ENCODE data around the gene CDK5.

CDK5 gene

DNA sequence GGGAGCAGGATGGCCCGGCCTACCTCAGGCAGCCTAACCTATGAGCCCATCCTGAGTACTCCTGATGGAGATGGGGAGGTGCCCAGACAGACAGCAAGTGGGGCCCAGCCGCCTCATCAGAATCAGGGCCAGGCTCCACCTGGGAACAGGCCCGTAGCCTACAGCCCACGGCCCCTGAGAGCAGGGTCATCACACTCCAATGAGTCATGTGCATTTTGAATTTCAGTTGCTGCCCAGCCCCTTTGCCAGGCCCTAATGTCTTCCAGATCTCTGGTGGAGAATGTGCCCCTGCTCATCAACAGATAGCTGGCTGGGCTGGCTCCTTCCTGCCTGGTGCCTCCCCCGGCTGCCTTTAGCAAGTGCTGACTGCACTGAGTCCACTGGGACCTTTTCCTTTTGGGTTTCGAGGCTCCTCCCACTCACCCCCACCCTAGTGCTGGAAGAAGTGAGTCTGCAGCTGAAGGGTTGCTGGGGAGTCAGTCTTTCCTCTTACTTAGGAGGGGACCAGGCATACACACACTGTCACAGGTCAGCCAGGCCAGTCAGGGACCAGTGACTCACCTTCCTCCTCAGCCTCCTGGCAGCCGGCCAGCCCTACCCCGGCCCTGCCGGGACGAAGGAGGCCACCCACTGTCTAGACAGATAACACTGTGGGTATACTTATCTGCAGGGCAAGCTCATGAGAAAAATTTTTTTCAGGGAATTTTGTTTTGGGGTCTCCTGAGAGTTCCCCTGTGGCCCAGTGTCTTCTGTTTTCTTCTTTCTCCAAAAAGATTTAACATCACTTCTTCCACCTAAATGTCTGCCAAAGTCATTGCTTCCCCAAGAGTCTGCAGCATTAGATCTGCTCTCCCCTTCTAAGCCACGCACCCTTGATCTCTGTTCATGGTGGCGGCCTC, 18.5 kb downstream of the CDK5 start:
- Histone ChIP-seq H2BK5ac (ENCODE audit: low read depth, low read length, poor library complexity) (peak overlapping the region; percentile 64), H2AK5ac (ENCODE audit: low read length) (peak overlapping the region; percentile 31), H3K36me3 (ENCODE audit: control insufficient read depth in 1 of 2, insufficient read depth in 2 of 2, low read length in 2 of 2) (peaks cover 42 to 55% of the 10 kb centered on the region in 2 experiments), H3K79me1 (ENCODE audit: low read length) (peaks cover 13% of the 10 kb centered on the region), H2AFZ (ENCODE audit: insufficient read depth, low read length, poor library complexity) (no peak overlapping the region), H4K8ac (ENCODE audit: low read depth, low read length) (peak overlapping the region; percentile 25), H3K27me3 (ENCODE audit: insufficient read depth, low read length) (no peaks in the 10 kb centered on the region), H4K91ac (ENCODE audit: low read depth, low read length) (peak overlapping the region; percentile 74), H3K23ac (ENCODE audit: low read length) (no peak overlapping the region), H3K79me2 (ENCODE audit: control insufficient read depth, insufficient read depth, low read length, poor library complexity) (no peaks in the 10 kb centered on the region), H4K12ac (ENCODE audit: low read depth, low read length) (no peak overlapping the region), H3K4me3 (ENCODE audit: low read depth, low read length) (no peak overlapping the region), H3K14ac (ENCODE audit: low read length) (peak overlapping the region; percentile 41), H3K4me1 (ENCODE audit: control insufficient read depth in 1 of 2, insufficient read depth in 2 of 2, low read length in 2 of 2) (peaks cover 19 to 21% of the 10 kb centered on the region in 2 experiments), H3K9me3 (ENCODE audit: insufficient read depth, low read depth, low read length) (peaks cover 1% of the 10 kb centered on the region), H3K4ac (ENCODE audit: low read depth, low read length) (peak overlapping the region; percentile 13), H3K27ac (ENCODE audit: low read depth, low read length) (peak overlapping the region; percentile 87), H3K4me2 (ENCODE audit: low read length) (no peak overlapping the region), H3K9ac (ENCODE audit: low read length) (no peak overlapping the region), H2BK120ac (ENCODE audit: insufficient read depth, low read length, poor library complexity) (peak overlapping the region; percentile 65), H2BK12ac (ENCODE audit: low read length) (peak overlapping the region; percentile 42), H3K18ac (ENCODE audit: low read length) (peak overlapping the region; percentile 40)
- no CpG with 5 or more reads among the region's 12 CpGs for WGBS (ENCODE audit: extremely low coverage, insufficient coverage, insufficient read length)
- peak; percentile 66 to 70 for DNase-seq

DNA sequence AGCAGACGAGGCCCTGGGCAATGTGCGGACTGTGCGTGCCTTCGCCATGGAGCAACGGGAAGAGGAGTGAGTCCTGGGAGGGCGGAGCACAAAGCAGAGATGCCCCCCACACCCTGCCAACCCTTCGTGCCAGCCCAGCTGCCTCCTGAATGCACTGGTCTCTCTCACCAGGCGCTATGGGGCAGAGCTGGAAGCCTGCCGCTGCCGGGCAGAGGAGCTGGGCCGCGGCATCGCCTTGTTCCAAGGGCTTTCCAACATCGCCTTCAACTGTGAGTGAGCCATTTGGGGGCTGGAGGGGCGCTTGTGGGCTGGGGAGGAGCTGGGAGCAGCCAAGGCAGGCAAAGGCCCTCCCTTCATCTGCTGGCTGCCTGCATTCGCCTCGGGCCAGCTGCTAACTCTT, 21.8 kb downstream of the CDK5 start:
- H3K79me1 ChIP-seq (ENCODE audit: low read length): peaks cover 13% of the 10 kb centered on the region
- H2AFZ ChIP-seq (ENCODE audit: insufficient read depth, low read length, poor library complexity): no peak overlapping the region
- no peaks in the 10 kb centered on the region for H3K79me2 ChIP-seq (ENCODE audit: control insufficient read depth, insufficient read depth, low read length, poor library complexity)
- no peak overlapping the region for H3K14ac ChIP-seq (ENCODE audit: low read length)
- H3K27me3 ChIP-seq (ENCODE audit: insufficient read depth, low read length): no peaks in the 10 kb centered on the region
- no peak overlapping the region for H4K8ac ChIP-seq (ENCODE audit: low read depth, low read length)
- H2BK120ac ChIP-seq (ENCODE audit: insufficient read depth, low read length, poor library complexity): no peak overlapping the region
- no peak for DNase-seq
- peaks cover 19 to 21% of the 10 kb centered on the region in 2 experiments for H3K4me1 ChIP-seq (ENCODE audit: control insufficient read depth in 1 of 2, insufficient read depth in 2 of 2, low read length in 2 of 2)
- H3K9ac ChIP-seq (ENCODE audit: low read length): no peak overlapping the region
- H3K4ac ChIP-seq (ENCODE audit: low read depth, low read length): no peak overlapping the region
- H3K36me3 ChIP-seq (ENCODE audit: control insufficient read depth in 1 of 2, insufficient read depth in 2 of 2, low read length in 2 of 2): peaks cover 38 to 45% of the 10 kb centered on the region in 2 experiments
- no CpG with 5 or more reads among the region's 17 CpGs for WGBS (ENCODE audit: extremely low coverage, insufficient coverage, insufficient read length)
- no peak overlapping the region for H2AK5ac ChIP-seq (ENCODE audit: low read length)
- H3K27ac ChIP-seq (ENCODE audit: low read depth, low read length): no peak overlapping the region
- H4K12ac ChIP-seq (ENCODE audit: low read depth, low read length): no peak overlapping the region
- H3K4me3 ChIP-seq (ENCODE audit: low read depth, low read length): no peak overlapping the region
- no peak overlapping the region for H3K18ac ChIP-seq (ENCODE audit: low read length)
- H3K23ac ChIP-seq (ENCODE audit: low read length): no peak overlapping the region
- no peak overlapping the region for H2BK12ac ChIP-seq (ENCODE audit: low read length)
- no peak overlapping the region for H4K91ac ChIP-seq (ENCODE audit: low read depth, low read length)
- no peak overlapping the region for H3K4me2 ChIP-seq (ENCODE audit: low read length)
- H2BK5ac ChIP-seq (ENCODE audit: low read depth, low read length, poor library complexity): no peak overlapping the region
- H3K9me3 ChIP-seq (ENCODE audit: insufficient read depth, low read depth, low read length): peaks cover 1% of the 10 kb centered on the region

DNA sequence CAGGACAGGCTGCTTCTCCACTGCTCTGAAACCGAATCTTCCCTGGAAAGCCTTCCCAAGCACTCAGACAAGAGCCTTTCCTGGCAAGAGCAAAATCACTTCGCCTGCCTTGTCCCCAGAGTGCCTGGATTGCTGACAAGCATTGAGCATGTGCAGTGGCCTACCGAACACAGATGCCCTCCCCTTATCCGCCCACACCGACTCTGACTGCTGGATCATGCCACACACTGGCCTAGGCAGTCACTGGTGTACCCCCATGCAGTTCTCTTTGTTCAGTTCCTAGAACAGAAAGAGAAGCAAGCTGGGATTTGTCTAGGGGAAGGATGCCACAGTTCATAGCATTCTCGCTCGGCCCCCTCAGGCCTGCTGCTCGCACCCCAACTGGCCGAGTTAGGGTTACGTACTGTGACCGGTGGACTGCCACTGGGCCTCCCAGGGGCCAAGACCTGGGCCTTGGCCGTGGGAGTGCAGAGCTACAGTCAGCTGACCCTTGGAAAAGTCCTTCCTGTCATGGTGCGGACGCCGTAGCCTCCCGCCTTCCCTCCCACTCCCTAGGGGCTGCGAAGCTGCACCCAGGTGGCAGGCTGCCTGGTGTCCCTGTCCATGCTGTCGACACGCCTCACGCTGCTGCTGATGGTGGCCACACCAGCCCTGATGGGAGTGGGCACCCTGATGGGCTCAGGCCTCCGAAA, 22.5 kb downstream of the CDK5 start:
- no peak overlapping the region for H3K18ac ChIP-seq (ENCODE audit: low read length)
- no peak overlapping the region for H3K4me2 ChIP-seq (ENCODE audit: low read length)
- H3K4me3 ChIP-seq (ENCODE audit: low read depth, low read length): no peak overlapping the region
- H3K9me3 ChIP-seq (ENCODE audit: insufficient read depth, low read depth, low read length): peaks cover 1% of the 10 kb centered on the region
- H3K4ac ChIP-seq (ENCODE audit: low read depth, low read length): no peak overlapping the region
- H4K91ac ChIP-seq (ENCODE audit: low read depth, low read length): no peak overlapping the region
- no peak for DNase-seq
- H3K79me1 ChIP-seq (ENCODE audit: low read length): peaks cover 11% of the 10 kb centered on the region
- no peak overlapping the region for H2AK5ac ChIP-seq (ENCODE audit: low read length)
- H2BK120ac ChIP-seq (ENCODE audit: insufficient read depth, low read length, poor library complexity): no peak overlapping the region
- H3K27ac ChIP-seq (ENCODE audit: low read depth, low read length): no peak overlapping the region
- H2BK12ac ChIP-seq (ENCODE audit: low read length): no peak overlapping the region
- no CpG with 5 or more reads among the region's 21 CpGs for WGBS (ENCODE audit: extremely low coverage, insufficient coverage, insufficient read length)
- no peaks in the 10 kb centered on the region for H3K27me3 ChIP-seq (ENCODE audit: insufficient read depth, low read length)
- H2AFZ ChIP-seq (ENCODE audit: insufficient read depth, low read length, poor library complexity): no peak overlapping the region
- H4K12ac ChIP-seq (ENCODE audit: low read depth, low read length): no peak overlapping the region
- no peak overlapping the region for H2BK5ac ChIP-seq (ENCODE audit: low read depth, low read length, poor library complexity)
- no peaks in the 10 kb centered on the region for H3K79me2 ChIP-seq (ENCODE audit: control insufficient read depth, insufficient read depth, low read length, poor library complexity)
- H3K4me1 ChIP-seq (ENCODE audit: control insufficient read depth in 1 of 2, insufficient read depth in 2 of 2, low read length in 2 of 2): peaks cover 17 to 19% of the 10 kb centered on the region in 2 experiments
- no peak overlapping the region for H3K14ac ChIP-seq (ENCODE audit: low read length)
- H3K36me3 ChIP-seq (ENCODE audit: control insufficient read depth in 1 of 2, insufficient read depth in 2 of 2, low read length in 2 of 2): peaks cover 38 to 45% of the 10 kb centered on the region in 2 experiments
- no peak overlapping the region for H3K23ac ChIP-seq (ENCODE audit: low read length)
- no peak overlapping the region for H3K9ac ChIP-seq (ENCODE audit: low read length)
- H4K8ac ChIP-seq (ENCODE audit: low read depth, low read length): no peak overlapping the region

DNA sequence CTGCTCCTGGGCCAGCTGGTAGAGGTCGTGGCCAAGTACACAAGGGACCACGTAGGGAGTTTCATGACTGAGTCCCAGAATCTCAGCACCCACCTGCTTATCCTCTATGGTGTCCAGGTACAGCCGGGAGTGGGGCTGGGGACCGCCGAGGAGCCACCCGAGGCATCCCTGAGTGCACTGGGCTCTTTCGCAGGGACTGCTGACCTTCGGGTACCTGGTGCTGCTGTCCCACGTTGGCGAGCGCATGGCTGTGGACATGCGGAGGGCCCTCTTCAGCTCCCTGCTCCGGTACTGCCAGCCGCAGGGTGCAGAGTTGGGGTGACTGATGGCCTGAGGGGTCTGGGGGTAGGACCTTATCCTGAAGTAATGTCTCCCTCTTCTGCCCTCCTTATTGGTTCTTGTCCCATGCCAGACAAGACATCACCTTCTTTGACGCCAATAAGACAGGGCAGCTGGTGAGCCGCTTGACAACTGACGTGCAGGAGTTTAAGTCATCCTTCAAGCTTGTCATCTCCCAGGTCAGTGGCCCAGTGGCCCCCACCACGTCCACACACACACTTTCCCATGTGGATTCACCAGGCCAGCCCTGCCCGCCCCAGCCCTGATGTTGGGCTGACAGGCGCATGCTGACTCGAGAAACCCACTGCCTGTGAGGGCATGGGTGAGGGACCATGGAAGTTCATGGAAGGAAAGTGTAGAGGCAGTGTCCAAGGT, 23.2 kb downstream of the CDK5 start:
- Histone ChIP-seq H3K9me3 (ENCODE audit: insufficient read depth, low read depth, low read length) (peaks cover 1% of the 10 kb centered on the region), H3K4me2 (ENCODE audit: low read length) (no peak overlapping the region)
- WGBS (ENCODE audit: extremely low coverage, insufficient coverage, insufficient read length): no CpG with 5 or more reads among the region's 21 CpGs

More for the DNA sequence above, 23.2 kb downstream of the CDK5 start:
- Histone ChIP-seq H3K18ac (ENCODE audit: low read length) (no peak overlapping the region), H3K27ac (ENCODE audit: low read depth, low read length) (no peak overlapping the region), H3K9ac (ENCODE audit: low read length) (no peak overlapping the region), H2AFZ (ENCODE audit: insufficient read depth, low read length, poor library complexity) (no peak overlapping the region), H3K4me1 (ENCODE audit: control insufficient read depth in 1 of 2, insufficient read depth in 2 of 2, low read length in 2 of 2) (peaks cover 10 to 13% of the 10 kb centered on the region in 2 experiments), H3K27me3 (ENCODE audit: insufficient read depth, low read length) (no peaks in the 10 kb centered on the region), H3K4me3 (ENCODE audit: low read depth, low read length) (no peak overlapping the region), H4K8ac (ENCODE audit: low read depth, low read length) (no peak overlapping the region), H3K23ac (ENCODE audit: low read length) (no peak overlapping the region), H3K79me1 (ENCODE audit: low read length) (peaks cover 7% of the 10 kb centered on the region), H2BK12ac (ENCODE audit: low read length) (no peak overlapping the region), H3K14ac (ENCODE audit: low read length) (no peak overlapping the region), H2BK120ac (ENCODE audit: insufficient read depth, low read length, poor library complexity) (no peak overlapping the region), H3K4ac (ENCODE audit: low read depth, low read length) (no peak overlapping the region), H4K12ac (ENCODE audit: low read depth, low read length) (no peak overlapping the region), H4K91ac (ENCODE audit: low read depth, low read length) (no peak overlapping the region), H2BK5ac (ENCODE audit: low read depth, low read length, poor library complexity) (no peak overlapping the region), H2AK5ac (ENCODE audit: low read length) (no peak overlapping the region), H3K79me2 (ENCODE audit: control insufficient read depth, insufficient read depth, low read length, poor library complexity) (no peaks in the 10 kb centered on the region), H3K36me3 (ENCODE audit: control insufficient read depth in 1 of 2, insufficient read depth in 2 of 2, low read length in 2 of 2) (peaks cover 38 to 45% of the 10 kb centered on the region in 2 experiments)
- no peak for DNase-seq
